NCI-H2227 treated with DMSO at 0.1 percent for 48 hours (cell line): ENCODE data around the gene NOL8.

Experiments
- DNase-seq: peaks from one replicate; lab custom pipeline; 2025; lab: John Stamatoyannopoulos, UW

The NOL8 gene

DNA sequence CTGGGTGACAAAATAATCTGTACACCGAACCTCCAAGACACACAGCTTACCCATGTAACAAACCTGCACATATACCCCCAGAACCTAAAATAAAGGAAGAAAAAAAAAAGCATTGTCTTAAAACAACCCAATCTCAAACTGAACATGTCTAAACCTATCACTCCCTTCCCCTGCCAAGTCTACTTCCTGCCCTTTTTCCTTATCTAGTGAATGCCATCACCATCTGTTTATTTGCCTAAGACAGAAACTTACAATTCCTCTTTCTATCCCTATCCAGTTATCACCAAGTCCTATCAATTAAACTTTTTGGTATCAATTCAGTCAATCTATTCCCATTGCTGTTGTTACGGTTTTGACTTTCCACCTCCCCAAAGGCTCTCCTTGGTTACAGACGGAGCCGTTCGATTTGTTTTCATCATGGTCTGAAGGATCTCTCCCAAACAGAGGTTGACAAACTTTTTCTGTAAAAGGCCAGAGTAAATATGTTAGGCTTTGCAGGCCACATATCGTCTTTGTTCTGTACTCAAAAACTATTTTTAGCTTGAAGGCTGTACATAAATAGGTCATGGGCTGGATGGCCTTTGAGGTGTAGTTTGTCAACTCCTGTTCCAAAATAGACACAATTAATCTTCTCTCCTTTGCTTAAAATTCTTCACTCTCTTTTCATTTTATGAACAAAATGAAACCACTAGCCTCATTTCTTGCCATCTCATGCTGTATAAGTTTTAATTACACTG lies 12.1 kb downstream of the NOL8 start:
- no peak for DNase-seq

DNA sequence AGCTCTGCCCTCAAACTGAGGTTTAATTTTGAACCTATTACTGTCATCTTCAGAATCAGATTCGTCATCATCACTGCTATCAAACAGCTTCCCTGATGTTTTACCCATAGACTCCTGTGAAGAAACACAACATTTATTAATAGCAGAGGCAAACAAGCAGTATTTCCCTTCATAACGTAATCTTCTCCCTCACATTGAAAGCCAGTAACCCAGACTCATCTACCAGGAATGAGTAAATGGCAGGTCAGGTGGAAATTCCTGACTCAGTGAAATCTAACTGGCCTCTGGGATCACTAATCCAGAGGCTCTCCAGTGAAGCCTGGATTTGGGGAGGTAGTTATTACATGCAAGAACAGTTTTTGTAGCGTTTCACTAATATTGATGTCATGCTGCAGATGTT lies 14.6 kb downstream of the NOL8 start:
- no peak for DNase-seq

DNA sequence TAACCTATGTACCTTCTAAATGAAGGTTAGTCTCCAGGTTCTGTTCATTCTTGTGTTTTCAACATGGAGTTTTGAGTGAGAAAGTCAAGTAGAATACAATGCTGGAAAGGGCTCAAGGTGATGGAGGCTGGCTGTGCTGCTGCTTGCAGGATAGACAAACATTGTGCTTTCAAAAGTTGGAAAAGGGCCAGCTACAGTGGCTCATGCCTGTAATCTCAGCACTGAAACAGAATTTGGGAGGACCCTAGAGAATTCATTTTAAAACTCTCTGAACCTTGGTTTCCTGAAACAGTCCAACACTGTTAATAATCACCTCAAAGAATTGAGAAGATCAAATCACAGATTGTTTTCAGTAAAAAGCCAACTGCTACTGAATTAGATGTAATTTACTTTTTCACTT lies 16.3 kb downstream of the NOL8 start:
- DNase-seq: no peak

DNA sequence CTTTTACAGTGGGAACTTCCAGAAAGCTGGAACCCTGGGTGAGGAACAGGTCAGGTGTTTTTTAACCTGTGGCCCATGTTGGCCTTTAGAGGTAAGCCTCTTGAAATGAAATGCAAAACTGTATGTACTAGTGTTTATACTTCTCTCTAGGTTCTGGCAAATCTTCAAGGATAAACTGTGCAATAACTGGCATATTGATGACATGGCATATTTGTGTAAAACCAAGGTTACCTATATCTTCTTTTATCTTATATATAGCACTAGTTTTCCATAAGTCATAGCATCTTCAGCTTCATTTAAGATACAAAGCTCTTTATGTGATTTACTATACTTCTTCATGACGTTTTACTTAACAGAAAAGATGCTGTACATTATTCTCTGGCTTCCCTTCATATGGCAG lies 24.2 kb downstream of the NOL8 start:
- DNase-seq: no peak

DNA sequence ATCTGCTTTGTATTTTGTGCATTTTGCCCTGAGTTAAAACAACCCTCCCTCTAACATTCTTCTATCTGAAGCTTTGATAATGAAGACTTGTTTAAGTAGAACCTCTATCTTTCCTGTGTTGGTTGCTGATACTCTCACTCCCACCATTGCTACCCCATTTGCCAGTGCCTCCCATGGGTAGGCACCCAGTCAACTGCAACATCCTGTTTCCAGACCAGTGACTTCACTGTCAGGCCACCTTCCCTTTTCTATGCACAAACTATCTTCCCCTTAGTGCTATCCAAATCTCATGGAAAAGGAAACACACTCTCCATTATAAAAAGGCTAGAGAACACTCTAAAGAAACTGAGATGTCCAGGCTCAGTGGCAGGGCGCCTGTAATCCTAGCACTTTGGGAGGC lies 26.0 kb downstream of the NOL8 start:
- no peak for DNase-seq

DNA sequence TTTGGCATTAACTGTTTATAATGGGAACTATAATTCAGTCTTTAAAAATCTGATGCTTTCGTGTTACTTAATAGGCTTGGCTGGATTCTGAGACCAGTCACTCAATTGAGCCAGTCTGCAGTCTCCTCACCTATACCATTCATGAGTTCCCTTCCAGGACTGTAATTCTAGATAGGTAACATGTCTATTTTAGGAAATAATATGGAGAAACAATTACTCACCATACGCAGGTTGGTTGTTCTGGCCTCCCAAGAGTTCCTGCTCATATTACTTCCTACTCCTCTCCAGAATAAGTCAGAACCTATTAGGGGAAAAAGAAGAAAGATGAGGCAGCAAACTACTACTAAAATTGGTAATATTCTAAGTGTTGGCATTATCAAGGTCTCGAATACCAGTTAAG lies 27.1 kb downstream of the NOL8 start:
- DNase-seq: no peak

DNA sequence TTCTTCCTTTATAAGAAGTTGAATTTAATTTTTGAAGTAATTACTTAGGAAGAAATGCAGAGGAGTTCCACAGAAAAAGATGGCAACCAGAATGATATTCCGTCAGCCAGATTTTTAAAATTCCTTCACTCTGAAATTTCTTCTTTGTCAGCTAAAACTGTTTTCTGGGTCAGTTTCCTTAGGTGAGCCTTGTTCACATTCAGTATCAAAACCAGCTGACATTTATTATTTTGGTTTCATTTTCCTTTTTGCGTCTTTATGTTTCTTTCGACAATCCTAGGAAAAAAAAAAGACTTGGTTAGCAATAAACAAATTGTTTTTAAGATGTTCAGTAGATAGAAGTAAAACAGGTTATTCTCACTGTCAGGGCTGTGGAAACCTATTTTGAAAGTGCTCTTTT lies 27.5 kb downstream of the NOL8 start:
- no peak for DNase-seq

DNA sequence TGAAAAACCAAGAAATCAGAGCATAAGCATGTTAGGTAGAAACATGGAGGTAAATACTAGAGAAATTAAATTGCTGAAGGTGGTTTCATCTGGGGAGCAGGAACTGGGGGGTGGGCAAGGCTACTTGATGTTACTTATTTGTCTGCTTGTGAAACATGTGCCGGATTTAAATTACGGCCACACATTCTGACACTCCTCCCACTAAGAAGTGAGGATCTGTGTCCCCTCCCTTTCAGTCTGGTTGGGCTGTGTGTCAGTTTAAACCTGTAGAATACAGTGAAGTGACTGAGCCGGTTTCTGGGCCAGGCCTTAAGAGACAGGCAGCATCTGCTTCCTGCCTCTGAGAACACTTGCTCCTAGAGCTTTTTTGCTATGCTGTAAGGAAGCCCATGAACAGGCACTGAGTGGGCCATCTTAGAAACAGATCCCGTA lies 29.3 kb downstream of the NOL8 start:
- DNase-seq: no peak

DNA sequence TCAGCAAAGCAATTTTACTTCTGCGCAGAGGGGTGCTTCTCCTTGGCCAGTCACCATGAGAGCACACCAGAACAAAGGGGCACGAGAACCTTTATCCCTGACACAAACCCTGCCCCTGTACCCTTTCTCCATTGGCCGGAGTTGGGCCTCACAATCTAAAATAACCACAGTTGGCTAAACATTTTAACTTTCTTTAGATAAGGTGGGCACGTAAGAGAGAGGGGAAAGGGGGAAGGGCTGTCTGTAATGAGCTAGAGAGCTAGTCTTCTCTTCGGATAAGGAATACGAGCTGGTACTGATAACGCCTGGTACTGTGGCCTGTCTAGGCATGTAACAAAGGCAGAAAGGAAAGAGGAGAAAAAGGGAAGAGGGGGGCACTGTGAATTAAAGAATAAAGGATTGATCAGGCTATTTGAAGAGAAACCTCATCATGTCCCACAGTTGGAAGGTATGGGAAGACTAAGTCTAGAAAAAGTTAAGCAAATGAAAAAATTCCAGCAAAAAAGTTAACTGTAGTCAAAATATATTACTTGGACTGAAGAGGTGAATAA lies 29.8 kb downstream of the NOL8 start:
- DNase-seq: no peak

DNA sequence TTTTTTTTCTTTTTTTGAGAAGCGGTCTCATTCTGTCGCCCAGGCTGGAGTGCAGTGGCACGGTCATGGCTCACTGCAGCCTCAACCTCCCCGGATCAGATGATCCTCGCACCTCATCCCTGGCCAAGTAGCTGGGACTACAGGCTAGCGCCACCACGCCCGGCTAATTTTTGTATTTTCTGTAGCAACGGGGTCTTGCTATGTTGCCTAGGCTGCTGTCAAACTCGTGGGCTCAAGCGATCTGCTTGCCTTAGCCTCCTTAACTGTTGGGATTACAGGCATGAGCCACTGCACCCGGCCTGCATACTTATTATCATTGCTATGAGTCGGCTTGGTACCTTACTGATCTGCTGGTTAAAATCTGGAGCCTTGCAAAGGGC lies 30.9 kb downstream of the NOL8 start:
- DNase-seq: no peak

DNA sequence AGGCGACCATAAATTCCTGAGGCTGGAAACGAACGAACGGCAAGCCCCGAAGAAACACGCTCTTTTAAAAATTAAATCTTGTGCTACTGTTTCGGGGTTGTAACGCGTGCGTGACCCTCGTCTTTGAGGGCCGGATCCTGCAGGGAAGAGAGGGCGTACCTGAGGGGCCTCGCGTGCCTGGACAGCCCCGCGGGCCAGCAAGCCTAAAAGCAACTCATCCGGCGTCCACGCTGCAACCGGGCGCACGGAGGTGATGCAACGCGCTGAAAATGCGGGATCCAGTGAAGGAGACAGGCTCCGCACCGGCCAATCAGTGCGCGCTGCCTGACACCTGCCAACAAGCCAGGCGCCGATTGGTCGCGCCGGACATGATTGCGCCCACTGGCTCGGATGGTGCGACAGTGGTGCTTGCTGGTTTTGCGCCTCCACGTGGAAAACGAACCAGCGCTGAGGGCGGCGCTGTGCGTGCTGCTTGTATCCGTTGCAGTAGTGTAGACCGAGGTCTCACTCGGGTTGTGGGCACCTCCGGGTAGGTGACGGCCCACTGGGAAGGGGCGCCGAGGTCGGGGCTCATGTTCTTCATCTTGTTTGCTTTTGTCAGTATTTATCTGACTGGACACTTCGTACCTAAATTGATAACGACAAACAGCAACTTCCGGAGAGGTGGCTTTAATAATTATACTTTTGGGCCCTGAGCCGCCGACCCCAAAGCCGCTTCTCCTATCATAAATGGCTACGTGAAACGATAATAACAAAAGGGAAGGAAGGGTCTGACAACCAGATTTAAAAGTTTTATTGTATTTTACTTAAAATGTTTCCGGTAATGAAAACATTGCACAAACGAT lies 31.5 kb downstream of the NOL8 start, which contains the start of gene IARS1:
Gene IARS1 (minus strand): TSS at position 246 of the 845 bp plus-strand sequence. CDS start 4,278 bp downstream, outside the sequence.
- DNase-seq: peak; percentile 88

DNA sequence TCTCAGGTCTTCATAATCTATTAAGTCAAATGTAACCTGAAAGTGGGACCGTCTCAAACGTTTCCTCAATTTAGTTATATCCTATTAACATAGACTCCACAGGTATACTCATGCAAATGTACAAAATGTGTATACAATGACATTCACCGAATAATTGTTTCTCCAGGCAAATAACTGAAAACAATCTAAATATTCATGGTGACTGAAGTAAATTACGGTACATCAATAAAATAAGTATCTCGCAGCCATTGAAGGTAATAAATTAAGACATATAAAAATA lies 32.1 kb downstream of the NOL8 start:
- DNase-seq: no peak

DNA sequence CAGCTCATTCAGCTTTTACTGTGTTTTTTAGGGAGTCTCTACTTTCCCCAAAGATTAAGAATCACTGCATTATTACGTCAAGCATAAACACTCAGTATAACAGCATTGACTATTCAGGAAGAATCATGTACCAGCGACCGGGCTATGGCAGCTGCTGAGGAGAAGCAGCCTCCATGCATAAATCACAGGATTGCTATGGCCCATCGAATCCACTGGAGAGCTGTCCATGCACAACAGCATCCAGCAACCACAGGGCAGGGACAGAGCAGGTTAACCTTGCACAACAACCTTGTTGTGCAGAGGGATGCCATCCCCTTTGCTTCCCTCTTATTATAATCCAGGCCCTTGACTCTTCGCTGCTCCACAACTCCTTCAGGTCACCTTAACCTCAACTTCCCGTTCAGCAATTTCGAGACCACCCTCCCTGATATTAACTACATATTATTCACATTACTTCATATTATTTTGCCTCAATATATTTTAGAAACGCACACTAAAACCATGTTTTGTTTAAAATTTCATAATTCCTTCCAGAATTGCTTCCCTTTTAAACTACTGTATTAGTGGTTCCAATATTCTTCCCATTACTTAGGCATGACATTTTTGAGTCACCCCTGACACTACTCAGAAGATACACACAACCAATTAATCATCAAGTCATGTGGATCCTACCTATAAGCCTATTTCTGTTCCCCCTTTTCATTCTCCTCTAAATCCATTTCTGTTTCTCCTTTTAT lies 32.6 kb downstream of the NOL8 start:
- DNase-seq: no peak

DNA sequence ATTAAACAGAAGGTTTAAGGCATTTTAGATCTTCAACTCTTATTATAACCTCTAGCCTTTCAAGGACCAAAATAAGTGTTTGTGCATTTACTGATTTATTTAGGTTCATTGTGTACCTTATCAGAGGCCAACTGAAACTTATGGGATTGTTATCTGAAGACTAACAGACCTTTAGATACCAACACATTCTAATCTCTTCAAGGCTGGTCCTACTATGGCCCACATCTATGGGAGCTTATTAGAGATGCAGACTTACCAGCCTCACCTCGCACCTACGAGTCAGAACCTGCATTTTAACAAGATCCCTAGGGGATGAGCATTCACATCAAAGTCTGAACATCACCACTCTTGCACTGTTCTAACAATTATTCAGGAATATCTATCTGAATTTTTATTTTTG lies 33.6 kb downstream of the NOL8 start:
- DNase-seq: no peak

DNA sequence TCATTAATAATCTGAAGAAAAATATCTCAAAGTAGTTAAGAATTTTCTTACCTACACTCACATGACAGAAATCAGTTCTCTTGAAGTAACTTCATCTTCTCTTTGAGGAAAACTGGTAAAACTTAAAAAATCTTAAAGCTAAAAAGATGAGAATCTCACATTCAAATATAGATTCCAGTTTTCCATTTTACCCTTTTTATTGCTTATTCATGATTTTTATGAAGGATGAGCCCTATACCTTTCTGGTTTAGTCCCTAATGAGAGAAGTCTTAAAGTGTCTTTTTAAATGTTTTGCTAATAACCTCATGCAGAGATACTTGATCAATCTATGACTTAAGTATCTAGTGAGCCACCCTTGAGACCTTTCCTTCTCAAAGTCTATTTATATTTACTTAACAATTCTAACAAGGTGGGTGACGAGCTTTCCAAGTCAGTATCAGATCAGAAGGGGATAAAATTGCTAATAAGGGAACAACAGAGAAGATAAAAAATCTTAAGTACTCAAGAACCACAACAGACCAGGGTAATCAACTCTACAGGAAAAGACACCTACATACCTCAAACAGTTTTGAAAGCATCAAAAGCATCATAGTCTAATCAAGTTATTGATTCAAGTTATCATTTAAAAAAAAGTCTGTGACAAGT lies 34.2 kb downstream of the NOL8 start:
- DNase-seq: no peak

DNA sequence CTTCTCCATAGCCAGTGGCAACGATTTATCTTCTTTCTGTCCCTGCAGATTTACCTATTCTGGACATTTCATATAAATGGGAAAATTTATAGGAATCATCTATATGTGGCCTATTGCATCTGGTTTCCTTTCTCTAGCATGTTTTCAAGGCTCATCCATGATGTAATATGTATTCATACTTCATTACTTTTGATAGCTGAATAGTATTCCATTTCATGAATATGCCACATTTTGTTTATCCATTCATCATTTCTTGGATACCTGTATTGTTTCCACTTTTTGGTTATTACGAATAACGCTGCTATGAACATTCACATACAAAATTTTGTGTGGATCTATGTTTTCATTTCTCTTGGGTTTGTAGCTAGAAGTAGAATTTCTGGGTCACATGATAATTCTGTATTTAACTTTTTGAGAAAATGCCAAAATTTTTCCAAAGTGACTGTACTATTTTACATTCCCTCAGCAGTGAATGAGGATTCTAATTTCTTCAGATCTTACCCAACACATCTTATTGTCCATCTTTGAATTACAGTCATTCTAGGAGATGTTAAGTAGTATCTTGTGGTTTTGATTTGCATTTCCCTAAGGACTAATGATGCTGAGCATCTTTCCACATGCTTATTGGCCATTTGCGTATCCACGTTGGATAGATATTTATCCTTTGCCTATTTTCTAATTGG lies 35.3 kb downstream of the NOL8 start:
- no peak for DNase-seq

DNA sequence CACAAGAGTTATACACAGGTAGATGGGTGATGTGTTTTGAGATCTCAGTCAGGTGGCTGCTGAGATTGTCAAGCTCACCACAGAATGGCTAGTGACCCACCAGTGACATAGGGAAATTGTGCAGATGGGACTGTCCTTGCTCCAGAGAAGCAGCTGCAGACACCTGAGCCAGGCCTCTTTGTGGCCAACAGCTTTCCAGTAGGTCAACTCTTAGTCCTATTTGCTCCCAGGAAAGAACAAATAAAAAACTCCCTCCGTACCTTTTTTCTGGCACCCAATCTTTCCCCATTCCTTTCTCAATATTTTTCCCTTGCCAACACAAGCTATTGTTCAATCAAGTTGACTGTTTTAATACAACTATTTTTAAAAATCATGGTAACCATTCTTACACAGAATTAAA lies 45.8 kb downstream of the NOL8 start:
- DNase-seq: no peak

DNA sequence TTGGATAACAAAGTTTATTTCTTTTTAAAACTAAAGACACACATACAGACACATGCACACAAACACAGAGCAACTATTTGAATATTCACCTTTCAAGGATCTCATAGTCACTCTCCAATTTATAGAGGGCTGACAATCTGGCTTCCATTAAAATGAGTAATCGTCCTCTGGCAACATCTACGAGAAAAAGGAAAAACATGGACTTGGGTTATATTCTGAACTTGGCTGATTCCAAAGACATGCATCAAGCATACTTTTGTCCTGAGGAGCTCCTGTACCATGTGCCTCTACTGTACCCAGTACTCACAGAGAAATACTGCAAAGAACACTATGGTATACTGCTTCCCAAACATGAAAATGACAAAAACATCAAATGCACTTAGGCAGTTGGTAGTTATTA lies 47.0 kb downstream of the NOL8 start:
- no peak for DNase-seq

DNA sequence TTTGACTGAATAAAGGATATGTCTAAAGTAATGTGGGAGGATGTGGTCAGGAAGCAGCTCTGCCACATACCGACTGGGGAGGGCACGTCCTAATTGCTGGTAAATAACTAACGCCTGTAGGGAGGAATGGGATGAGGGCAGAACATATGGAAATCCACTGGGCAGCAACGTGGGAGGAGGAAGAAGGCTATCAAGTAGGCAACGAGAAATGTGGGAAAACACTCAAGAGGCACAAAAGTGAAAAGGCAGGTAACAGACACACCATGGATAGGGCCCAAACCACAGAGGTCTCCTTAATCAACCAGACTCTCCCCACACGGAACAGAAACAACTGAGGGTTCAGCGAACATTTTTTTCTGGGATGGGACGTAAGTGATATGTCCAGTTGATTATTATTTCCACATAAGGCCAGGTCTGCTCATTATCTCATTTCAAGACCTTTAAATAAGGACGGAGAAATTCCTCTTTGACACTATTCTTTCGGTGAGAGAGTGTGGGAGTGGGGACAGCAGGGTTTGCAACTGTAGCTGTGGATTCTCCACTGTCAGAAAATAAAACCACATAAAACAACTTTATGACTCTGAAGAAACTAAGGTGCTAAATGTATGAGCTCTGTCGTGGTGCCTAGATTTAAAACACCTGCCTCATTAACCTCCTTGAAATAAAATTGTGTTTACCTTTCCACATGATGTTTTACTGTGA lies 48.7 kb downstream of the NOL8 start:
- DNase-seq: no peak

DNA sequence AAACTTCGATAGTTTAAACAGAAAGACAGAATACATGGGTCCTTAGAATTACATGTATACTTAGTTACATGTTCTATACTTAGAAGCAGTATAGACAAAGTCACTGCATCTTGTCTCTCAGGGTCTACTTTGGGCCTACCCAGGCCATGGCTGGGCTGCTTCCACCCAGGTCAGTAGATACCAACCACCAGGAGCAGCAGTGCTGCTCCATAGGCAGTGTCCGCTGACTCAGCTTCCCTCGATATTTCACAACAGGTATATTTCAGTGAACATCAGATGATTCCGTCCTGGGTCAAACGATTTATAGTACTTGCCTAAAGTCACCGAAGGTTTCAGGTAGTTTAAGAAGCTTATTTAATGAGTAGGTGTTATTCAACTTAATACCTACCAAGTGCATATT lies 49.6 kb downstream of the NOL8 start:
- no peak for DNase-seq

DNA sequence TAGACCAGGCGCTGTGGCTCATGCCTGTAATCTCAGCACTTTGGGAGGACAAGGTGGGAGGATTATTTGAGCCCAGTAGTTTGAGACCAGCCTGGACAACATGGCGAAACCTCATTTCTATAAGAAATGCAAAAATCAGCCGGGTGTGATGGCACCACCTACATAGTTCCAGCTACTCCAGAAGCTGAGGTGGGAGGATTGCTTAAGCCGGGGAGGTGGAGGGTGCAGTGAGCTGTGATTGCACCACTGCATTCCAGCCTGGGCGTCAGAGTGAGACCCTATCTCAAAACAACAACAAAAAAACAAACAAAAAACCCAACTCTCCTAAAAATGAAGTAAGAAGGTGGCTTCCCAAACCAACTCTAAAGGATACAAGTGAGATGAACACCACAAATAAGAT lies 54.6 kb downstream of the NOL8 start:
- no peak for DNase-seq
